HG02571 (cell line): ENCODE measurements around the gene TMEM135.
"Not testable (repeated sequence)": the region's sequence is repeated elsewhere in the genome, so short reads cannot be mapped to it uniquely, and the experiment has no call there.

Source experiments
- ATAC-seq: cut with Tn5 transposase; IDR thresholded peaks from one replicate; pipeline ENCODE4 v1.9.1; 2021; ENCODE audit warnings: mild to moderate bottlenecking, moderate library complexity; ENCODE audit not compliant: unreplicated experiment

Gene TMEM135

GRCh38 chr11:87020336-87020735 is 17.4 kb upstream of the TMEM135 start:
- no peak for ATAC-seq

DNA sequence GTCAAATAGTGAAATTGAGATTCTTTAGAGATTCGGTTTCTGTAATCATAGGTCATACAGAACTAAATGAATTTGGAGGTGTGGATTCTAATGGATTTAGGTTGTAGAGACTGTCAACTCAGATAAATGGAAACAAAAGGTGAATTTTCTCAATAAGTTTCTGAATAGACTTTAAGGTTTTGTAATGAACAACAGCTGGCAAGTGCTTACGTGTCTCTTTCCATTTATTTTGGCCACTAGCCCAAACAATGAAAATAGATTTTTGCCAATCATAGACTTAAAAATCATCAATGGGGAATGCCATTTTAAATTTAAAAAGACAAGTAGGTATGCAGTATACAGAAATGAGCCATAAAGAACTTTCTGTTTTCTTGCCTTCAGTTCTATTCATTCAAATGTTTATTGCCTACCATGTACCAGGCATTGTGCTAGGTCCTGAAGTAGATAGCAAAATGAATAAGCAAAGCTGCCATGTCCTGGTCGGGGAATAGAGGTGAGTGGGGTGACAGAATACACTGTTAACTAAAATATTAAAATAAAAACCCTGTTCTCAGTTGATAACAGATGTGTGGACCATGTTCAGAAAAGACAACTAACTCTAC is 16.9 kb upstream of the TMEM135 start:
- ATAC-seq, result no peak

- no peak for ATAC-seq
Observed at GRCh38 chr11:87022254-87022653, 15.5 kb upstream of the TMEM135 start.

- ATAC-seq, result no peak
Observed at GRCh38 chr11:87022738-87023137, 15.0 kb upstream of the TMEM135 start.

- not testable (repeated sequence) for ATAC-seq
Observed at GRCh38 chr11:87026415-87026814, 11.3 kb upstream of the TMEM135 start.

DNA sequence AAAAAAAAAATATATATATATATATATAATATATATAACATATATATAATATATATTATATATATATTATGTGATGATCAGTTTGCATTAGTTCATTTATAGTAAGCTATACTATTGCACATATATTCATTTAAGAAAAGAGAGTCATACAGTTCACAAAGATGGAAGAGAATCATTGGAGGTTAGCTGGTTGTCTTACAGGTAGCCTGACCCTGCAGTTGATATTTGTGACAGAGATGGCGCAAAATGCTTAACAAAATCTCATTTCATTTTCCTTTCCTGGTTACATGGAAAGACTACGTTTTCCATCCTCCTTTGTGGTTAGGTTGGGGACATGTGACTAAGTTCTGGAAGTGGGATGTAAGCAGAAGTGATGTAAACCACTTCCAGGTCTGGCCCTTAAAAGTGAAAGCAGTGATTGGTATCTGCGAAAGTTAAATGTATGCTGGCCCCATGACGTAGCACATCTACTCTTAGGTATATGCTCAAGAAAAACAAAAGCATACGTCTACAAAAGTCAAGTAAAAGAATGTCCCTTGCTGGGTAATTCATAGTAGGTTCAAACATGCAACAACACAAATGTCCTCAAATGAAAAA is 7.2 kb upstream of the TMEM135 start:
- ATAC-seq, result no peak

- ATAC-seq, result no peak
Observed at GRCh38 chr11:87031433-87032170, 6.1 kb upstream of the TMEM135 start.

GRCh38 chr11:87033561-87033960 is 4.2 kb upstream of the TMEM135 start:
- no peak for ATAC-seq

- ATAC-seq, result no peak
Observed at GRCh38 chr11:87035976-87036583, 1.7 kb upstream of the TMEM135 start.

DNA sequence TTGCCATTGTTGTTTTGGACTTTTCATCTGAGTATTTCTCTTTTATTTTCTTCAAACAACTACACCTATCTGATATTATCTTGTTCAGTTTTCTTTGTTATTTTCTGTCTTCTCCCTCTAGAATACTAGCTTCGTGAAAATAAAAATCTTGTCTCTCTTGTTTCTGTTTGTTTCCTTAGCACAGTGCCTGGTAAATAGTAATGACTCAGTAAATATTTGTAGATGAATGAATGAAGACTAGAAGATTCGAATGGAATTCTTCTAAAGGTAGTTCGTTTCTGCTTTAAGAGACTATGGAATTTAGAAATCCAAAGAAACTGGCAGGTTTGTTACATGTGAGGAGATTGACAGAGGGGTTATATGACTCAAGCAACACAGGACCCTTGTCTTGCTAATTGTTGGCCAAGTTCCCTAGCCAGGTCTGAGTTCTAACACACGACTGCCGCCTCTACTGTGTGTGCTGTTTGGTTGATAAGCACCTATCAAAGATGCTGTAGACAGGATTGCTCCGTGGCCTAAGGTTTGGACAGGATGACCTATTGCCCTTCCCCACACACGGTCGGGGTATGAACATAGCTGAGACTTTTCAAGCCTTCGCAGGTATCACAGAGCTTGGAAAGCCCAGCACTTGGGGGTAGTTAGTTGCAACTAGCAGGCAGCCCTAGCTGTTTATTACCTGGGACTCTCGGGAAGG is 831 bp upstream of the TMEM135 start:
- ATAC-seq, result peak; percentile 3

GRCh38 chr11:87038235-87038977 is 672 bp downstream of the TMEM135 start:
- no peak for ATAC-seq

GRCh38 chr11:87039371-87039770 is 1.6 kb downstream of the TMEM135 start:
- ATAC-seq, result no peak

DNA sequence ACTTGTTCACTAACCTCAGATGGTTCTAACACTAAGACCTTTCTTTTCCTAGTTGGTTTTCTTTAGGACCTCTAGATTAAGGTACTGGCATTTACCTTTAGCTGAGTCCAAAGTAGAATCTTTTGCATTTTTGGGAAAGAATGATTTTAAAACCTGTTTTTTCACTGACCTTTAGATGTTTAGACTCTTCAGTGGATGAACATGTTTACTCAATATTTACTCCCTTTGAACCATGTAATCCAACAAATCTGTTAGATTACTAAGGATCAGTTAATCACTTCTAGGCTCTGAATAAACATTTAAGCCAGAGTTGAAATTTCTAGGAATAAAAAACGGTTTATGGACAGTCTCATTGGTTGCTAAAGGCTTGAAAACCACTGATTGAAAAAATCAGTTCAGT is 6.2 kb downstream of the TMEM135 start:
- no peak for ATAC-seq

DNA sequence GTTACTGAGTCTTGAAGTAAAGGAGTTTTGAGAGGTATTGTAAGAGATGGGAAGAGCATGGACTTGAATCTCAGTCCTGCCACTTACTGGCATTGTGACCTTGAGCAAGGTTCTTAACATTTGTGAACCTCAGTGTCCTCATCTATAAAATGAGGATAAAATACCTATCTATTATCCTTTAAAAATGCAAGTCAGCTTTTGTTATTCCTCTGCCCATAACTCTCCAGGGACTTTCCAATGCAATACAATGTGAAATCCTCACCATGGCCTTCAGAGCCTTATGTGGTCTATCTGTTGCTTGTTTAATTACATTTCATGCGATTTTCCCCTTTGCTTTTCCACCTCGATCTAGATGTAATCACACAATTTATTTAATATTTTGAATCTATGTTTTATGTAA is 9.1 kb downstream of the TMEM135 start:
- ATAC-seq, result no peak

DNA sequence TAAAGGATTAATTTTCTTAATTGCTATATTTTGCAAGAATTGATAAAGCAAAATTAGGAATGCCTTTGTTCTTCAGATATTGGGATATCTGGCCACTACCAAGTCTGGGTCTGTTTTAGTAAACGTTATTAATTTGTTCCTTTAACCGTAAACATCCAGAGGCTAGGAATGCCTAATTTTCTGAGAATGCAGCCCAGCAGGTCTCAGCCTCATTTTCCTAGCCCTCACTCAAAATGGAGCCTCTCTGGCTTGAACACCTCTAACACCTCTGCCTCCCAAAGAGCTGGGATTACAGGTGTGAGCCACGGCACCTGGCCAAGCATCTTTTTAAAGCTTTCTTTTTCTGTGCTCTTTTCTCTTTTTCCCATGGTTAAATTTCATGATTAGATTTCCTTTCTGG is 18.4 kb downstream of the TMEM135 start:
- ATAC-seq, result no peak

GRCh38 chr11:87057749-87058148 is 20.0 kb downstream of the TMEM135 start:
- no peak for ATAC-seq

DNA sequence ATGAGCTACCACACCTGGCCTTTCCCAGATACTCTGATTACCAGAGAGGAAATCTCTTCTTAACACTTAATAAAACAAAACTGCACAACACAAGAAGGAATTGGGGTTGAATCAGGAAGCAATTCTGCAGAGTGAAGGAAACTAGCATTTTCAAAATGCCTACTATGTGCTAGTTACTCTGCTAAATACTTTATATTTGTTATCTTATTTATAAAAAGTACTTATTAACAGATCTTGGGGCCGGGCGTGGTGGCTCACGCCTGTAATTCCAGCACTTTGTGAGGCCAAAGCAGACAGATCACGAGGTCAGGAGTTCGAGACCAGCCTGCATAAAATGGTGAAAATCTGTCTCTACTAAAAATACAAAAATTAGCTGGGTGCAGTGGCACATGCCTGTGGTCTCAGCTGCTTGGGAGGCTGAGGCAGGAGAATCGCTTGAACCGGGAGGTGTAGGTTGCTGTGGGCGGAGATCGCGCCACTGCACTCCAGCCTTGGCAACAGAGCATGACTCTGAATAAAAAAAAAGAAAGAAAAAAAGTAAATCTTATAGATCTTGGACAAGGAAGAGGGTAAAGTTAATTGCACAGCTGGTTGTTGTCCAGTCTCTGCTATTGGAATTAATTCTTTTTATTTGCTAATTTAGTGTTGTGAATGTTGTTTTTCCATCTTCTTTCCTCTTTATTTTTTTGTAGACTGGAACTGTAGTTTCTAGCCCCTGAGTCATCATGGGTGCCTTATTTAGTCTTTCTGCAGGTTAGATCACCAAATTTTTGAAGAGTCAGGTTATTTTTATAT is 22.1 kb downstream of the TMEM135 start:
- ATAC-seq, result no peak

- ATAC-seq, result no peak
Observed at GRCh38 chr11:87061766-87062165, 24.0 kb downstream of the TMEM135 start.

DNA sequence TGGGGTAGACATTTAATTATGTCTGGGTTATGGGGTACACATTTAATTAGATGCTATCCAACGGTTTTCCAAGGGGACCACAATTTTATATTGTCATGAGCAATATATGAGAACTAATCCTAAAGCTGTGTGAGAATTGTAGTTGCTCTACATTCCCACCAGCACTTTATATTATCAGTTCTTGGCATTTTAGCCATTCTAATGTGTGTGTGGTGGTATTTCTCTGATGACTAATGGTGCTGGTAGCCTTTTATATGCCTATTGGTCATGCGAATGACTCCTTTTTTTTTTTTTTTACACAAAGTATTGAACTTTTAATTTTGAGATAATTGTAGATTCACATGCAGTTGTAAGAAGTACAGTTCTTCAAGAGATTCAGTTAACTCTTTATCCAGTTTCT is 26.2 kb downstream of the TMEM135 start:
- ATAC-seq, result no peak

GRCh38 chr11:87072787-87073186 is 35.1 kb downstream of the TMEM135 start:
- ATAC-seq, result no peak
